GM19324 (cell line): ENCODE results near the gene GALNT9.
"Not testable (repeated sequence)": the region's sequence is repeated elsewhere in the genome, so short reads cannot be mapped to it uniquely, and the experiment has no call there.

Experiments
- ATAC-seq: cut with Tn5 transposase; IDR thresholded peaks from one replicate; pipeline ENCODE4 v1.9.1; 2021; ENCODE audit warnings: mild to moderate bottlenecking, moderate library complexity; ENCODE audit not compliant: unreplicated experiment, low FRiP score

Gene GALNT9

DNA sequence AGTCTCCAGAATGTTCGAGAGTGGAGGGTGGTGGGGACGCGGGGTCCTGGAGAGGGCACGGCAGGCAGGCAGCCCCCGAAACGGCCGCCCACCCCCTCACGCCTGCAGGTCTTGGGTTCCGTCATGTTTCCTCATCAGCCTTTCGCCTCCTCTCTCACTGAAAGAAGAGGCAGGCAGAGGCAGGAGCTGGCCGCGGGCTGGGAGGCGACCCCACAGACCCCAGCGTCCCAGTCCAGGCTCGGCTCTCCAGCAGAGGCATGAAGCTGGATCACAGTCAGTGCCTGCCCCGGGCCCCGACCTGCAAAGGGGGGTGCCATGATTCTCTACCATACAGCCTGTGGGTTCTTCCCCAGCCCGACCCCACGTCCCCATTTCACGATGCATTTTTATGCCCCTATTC, 13.4 kb downstream of the GALNT9 start:
- no peak for ATAC-seq

DNA sequence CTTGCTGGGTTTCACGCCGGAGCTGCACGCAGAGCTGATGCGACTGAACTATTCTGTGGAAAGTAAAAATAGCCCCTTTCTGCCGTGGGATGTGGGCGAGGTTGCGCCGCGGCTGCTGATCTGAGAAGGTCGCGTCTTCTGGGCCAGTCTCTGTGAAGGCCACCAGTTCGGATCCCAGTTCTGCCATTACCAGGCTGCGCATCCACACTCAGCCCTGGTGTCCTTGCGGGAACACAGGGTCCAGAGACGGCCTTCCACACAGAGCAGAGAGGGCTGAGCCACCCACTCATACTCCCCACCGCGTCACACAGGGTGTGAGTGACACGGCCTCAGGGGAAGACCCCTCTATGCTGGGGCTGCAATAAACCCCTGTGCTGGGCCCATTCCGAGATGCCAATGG, 13.9 kb downstream of the GALNT9 start:
- ATAC-seq: no peak

DNA sequence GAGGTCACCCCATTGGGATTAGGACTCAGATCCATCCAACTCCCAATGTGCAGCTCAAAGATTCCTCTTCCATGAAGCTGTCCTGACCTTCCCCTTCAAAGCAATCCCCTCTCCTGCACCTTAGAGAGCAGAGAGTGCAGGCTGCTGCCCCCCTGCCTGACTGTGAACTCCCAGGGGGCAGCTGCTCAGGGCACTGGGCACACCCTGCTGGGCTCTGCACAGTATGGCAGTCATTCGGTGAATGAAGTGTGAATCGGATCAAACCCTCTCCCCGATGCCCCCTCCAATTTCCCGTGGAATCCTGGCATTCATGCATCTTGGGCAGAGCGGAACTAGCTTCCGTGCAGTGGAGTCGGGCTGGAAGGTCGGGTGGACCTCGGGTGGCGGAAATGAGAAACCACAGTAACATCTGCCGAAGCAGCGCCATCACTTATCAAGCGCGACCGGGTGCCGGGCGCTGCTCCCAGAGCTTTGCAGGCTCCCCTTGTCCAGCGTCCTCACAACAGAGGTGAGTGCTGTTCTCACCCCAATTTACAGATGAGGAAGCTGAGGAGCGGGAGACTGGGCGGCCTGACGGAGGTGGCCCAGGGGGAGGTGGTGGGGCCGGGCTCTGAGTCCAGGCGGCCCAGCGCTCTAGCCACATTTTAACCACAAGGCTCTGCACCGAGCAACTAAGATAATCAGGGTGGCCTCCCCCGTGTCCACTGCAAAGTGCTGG, 14.7 kb downstream of the GALNT9 start:
- no peak for ATAC-seq

DNA sequence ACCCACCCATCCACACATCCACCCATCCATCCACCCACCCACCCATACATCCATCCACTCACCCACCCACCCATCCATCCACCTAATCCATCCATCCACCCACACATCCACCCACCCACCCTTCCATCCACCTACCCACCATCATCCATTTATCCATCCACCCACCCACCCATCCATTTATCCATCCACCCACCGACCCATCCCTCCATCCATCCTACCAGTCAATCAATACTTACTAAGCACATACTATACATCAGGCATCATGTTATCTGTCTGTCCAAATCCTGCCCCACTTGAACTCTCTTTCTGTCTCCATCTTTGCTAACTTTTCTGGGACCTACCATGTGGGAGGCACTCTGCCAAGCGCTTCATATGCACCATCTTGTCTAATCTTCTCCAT, 15.4 kb downstream of the GALNT9 start:
- no peak for ATAC-seq

DNA sequence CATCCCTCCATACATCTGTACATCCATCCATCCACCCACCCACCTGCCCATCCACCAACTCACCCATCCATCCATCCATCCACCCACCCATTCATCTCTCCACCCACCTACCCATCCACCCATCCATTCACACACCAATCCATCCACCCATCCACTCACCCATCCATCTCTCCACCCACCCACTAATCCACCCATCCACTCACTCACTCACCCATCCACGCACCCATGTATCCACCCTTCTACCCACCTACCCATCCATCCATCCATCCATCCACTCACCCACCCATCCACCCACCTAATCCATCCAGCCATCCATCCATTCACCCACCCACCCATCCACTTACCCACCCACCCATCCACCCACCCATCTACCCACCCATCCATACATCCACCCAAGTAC, 16.2 kb downstream of the GALNT9 start:
- no peak for ATAC-seq

DNA sequence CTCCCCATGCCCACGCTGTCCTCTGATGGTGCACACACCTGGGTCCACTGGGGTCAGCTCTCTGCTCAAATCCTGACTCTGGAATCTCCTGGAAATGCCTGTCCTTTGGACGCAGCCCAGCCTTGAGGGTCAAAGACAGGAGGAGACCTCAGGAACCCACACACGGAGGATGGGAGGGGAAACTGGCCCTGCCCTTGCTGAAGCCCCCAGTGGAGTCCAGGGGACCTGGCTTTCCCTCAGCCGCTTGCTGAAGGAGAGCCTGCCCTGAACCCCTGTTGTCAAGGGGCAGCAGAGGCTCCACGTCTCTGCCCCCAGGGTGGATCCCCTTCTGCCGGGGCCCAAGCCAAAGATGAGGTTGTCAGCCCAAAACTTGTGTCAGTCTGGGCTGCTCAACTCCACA, 16.9 kb downstream of the GALNT9 start:
- ATAC-seq: no peak

DNA sequence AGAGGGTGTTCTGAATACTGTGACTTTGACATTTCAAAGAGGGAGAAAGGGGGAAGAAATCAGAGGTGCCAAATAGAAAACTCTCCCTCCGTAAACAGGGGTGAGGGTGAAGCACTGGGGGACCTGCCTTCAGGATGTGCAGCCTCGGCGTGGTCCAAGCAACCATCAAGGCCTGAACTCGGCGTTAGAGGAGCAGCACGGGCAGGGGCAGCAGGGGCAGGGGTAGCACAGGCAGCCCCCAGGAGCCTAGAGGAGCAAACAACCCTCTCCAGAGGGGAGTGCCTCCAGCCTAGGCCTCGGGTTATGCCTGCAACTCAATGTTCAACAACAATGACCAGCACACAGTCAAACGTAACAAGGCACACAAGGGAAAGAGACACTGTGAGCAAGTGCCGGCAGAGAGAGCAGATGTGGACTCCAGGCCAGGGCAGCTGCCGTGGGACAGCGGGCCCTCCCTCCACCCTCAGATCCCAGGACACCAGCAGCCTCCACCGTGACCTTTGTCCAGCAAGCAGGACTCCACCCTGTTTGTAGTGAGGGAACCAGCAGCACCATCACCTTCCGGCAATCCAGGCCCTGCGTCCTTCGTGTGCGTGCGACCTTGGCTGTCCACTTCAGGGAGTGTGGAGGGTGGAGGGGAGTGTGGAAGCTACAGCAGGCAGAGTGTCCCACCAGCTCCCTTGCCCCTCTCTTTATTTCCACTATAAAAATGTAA, 18.0 kb downstream of the GALNT9 start:
- ATAC-seq: no peak

DNA sequence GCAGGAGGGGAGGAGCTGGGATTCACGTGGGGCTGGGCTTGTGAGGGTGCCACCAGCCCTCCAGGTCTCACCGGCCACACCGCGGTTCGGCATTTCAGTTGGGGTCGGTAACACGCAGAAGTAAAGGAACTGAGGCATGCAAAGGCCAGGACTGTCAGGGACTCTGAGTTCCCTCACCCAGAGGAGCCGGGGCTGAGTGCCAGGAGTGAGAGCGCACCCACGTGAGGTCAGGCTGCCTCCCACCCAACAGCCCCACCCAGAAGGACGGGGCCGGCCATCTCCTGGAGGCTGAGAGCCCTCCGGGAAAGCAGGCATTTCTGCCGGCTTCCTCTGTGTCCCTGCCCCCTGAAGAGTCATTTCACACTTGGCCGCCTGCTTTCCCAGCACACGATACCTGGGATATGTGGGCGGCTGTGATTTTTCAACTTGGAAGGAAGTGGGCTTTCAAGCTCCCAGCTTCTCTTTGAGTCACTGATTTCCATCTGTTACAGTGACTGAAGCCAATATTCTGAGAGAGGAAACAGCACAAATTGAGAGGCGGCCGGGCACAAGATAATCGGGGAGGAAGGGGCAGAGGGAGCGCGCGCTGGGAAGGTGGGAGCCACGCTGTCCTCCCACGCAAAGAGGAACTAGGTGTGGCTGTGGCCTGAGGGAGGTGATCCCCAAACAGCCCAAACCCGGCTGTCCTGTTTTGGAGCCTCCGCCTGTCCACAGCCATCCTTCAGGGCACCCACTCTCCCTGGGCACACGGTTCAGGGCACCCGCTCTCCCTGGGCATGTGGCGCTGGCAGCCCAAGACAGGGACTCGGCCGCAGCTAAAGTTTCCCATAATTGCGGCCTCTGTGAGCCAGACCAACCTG, 19.0 kb downstream of the GALNT9 start:
- ATAC-seq: no peak

DNA sequence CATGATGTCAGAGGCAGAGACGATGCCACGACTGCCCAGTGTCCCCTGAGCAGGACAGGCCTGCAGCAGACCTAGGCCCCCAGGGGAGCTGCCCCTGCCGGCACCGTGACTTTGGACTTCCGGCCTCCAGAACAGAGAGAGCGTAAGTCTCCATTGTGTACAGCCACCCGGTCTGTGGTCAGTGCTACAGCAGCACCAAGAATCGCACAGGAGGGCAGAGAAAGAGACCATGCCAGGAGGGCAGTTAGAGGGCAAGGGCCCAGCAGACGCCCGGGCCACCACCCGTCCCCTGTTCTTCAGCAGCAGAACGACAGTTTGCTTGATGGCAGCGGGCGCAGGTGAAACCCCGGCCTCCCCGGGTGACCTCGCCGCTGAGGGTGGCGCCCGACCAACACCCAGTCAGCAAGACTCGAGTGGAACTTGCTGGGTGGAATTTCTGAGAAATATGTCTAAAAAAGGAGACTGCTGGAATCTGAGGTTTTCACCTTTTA, 19.7 kb downstream of the GALNT9 start:
- no peak for ATAC-seq

DNA sequence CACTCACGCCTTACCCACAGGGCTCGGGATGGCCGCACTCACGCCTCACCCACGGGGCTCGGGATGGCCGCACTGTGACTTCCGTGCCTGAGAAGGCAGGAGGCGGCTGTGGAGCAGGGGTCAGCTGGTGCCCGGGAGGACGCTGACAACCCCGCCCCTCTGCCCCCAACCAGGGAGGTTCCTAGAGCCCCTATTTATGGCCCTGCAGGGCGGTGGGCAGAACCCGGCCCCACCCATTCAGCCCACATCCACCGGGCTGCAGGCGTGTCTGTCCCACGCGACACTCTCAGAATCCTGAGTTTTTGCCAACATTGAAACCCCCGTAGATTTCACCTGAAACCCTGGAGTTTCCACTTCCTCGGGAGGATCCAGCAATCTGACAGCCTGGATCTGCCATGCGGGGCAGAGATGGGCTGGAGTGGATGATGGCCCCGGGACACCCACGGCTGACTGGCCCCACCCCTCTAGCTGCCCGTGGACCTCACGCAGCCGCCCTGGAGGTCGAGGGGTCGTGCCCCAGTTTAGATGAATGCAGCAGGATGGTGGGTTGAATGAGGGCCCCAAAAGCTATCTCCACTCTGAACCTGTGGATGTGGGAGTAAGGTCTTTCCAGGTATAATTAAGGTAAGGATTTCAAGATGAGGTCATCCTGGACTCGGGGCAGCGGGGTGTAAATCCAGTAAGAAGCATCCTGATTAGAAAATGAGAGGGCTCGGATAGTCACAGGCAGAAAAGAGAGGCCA, 20.4 kb downstream of the GALNT9 start:
- no peak for ATAC-seq

DNA sequence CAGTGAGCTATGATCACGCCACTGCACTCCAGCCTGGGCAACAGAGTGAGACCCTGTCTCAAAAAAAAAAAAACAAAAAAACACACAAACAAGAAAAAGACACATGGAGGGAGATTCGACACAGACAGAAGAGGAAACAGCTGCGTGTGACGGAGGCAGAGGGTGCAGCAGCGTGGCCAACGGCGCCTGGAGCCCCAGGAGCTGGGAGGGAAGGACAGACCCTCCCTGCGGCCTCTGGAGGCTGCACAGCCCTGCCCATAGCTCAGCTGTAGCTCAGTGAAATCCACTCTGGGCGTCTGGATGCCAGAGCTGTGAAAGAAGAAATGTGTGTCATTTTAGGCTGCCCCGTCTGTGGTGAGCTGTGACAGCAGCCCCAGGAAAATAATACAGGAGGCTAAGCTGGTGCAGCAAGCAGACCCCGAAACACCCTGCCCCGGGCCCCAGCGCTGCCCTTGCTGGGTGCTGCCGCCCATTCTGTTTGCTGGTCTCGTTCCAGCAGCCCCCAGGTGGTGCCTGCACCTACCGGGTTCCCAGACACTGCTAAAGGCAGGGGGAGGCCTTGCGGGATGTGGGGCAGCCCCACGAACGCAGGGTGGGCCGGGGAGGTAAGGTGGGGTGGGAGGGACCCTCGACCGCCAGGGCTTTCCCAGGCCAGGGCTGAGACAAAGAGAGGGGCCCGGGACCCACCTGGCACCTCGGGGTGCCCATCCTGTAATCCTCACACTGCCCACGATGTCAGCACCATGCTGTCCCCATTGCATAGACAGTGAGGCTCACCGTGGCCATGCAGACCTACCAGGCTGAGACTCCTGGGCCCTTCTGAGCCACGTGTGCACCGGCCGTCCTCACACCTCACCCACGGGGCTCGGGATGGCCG, 21.2 kb downstream of the GALNT9 start:
- no peak for ATAC-seq

DNA sequence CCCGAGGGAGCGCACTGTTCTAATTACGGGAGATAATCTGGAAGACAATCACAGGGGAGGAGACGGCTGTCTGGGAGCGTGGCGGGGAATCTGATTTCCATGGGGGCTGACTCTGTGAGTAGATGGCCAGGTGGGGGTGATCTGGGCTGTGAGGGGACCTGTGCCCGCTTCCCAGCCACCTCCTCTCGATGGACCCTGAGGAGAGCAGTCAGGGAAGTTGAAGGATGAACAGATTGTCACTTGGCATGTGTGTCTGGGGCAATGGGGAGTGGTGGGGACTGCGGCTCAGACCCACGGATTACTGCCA, 22.6 kb downstream of the GALNT9 start:
- ATAC-seq: no peak

DNA sequence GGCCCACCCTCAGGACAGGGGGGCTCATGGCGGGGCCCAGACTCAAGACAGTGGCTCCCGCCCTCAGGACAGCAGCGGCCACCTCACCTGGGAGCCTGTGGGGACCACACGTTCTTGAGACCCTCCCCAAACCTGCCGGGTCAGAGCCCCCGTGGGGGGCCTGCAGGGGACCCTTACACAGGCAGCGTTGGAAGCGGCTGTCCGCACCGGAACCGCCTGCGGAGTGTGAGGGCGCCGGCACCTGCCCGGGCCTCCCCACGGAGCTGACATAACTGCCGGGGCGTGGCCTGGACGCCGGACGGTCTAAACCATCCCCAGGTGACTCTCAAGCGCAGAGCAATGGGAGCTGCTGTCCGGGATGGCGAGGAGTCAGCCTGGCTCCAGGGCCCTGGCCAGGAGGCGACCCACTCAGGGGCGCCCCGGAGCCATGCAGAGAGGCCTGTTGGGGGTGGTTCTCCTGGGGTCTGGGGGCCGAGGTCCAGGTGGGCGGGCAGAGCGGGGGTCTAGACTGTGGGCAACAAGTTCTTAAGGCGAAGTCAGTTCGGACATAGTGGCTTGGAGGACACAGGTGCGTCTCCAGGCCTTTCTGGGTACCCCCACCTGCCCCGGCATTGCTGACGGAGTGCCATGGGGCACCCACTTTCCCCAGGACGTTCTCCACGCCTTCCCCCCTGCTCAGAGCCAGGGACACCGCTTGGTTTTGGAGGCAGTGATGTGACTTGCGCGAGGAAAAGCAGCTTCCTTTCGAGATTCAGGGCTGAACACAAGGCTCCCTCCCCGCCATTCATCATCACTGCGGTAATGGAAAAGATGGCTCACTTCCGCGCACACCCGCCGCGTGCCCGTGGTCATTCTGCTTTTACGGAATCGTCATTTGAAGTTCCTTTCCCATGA, 23.2 kb downstream of the GALNT9 start:
- ATAC-seq: no peak

DNA sequence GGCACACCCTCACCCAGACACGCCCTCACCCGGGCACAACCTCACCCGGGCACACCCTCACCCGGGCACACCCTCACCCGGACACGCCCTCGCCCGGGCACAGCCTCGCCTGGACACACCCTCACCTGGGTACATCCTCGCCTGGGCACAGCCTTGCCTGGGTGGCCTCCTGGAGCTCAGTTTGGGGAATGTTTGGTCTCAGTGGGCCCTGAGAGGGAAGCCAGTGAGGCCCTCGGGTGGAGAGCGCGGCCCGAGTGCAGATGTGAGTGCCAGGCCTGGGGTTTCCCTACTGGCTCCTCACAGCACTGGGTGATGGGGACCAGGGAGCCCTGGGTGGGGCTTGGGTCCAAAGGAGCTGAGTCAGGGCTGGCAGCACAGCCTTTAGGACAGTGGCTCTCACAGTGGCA, 23.8 kb downstream of the GALNT9 start:
- no peak for ATAC-seq

DNA sequence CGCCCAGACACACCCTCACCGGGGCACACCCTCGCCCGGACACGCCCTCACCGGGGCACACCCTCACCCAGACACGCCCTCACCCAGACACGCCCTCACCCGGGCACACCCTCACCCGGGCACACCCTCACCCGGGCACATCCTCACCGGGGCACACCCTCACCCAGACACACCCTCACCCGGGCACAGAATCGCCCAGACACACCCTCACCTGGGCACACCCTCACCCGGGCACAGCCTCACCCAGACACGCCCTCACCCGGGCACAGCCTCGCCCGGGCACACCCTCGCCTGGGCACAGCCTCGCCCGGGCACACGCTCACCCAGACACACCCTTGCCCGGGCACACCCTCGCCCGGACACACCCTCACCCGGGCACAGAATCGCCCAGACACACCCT, 24.5 kb downstream of the GALNT9 start:
- ATAC-seq: not testable (repeated sequence)

DNA sequence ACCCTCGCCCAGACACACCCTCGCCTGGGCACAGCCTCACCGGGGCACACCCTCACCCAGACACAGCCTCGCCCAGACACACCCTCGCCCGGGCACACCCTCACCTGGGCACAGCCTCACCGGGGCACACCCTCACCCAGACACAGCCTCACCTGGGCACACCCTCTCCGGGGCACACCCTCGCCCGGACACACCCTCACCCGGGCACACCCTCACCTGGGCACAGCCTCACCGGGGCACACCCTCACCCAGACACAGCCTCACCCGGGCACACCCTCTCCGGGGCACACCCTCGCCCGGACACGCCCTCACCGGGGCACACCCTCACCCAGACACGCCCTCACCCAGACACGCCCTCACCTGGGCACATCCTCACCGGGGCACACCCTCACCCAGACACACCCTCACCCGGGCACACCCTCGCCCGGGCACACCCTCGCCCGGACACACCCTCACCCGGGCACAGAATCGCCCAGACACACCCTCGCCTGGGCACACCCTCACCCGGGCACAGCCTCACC, 25.5 kb downstream of the GALNT9 start:
- not testable (repeated sequence) for ATAC-seq

DNA sequence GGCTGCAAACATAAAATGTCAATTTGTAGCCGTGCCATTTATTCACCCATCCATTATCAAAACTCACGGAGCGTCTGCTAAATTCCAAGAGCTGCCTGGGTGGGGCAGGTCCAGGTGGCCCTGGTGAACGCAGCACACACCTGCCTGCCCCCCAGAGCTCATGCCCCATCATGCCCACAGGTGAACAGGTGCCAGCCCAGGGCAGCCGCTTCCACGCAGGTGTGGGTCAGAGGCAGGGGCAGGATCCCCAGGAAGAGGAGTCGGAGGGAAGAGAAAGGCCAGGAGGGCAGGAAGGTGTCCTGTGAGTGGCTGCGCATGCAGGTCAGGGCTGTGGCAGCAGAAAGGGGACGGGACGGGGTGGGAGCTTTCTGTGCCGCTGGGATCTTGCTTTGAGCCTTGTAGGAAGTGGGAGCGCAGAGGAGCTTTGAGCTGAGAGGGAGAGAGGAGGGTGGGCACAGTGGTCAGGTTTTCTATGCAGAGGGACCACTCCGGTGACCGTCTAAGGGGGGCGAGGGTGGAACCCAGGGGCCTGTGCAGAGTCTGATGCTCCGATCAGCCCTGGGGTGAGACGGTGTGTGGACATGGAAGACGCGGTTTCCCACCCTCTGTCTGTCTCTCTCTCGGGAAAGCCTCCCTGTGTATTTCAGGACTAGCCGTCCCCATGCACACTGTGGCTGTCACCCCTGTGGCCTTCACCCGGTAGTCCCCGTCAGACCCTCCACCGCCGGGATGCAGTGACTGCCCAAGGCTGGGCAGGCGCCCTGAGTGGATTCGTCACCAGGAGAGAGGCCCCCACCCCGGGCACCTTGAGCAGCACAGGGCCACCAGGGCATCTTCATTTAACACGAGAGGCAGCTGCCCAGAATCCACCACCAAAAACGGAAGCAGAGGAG, 26.7 kb downstream of the GALNT9 start:
- ATAC-seq: no peak
